DND-41 (cell line): ENCODE data around the gene IQCF5.
"Not testable (repeated sequence)": the region's sequence is repeated elsewhere in the genome, so short reads cannot be mapped to it uniquely, and the experiment has no call there.

Experiments
- ATAC-seq: fragments of 200-7000 bp; cut with Tn5 transposase; 3 replicates; pipeline ENCODE4 v1.9.1; 2021; ENCODE audit warnings: low read depth; ENCODE audit not compliant: insufficient read depth
- DNase-seq: peaks from one replicate; pipeline ENCODE4 v3.0.0-alpha.2; 2020
- H2AFZ ChIP-seq: 2 replicates; pipeline ENCODE4 v1.6.0; 2012; ENCODE audit warnings: low read depth, low read length
- H3K27ac ChIP-seq: 2 replicates; pipeline ENCODE4 v1.5.1; 2012; ENCODE audit warnings: low read length, inconsistent platforms
- H3K27me3 ChIP-seq: fragments of 200-600 bp; sonication (generic); 2 replicates; pipeline ENCODE4 v1.6.0; 2012; ENCODE audit warnings: low read length, mild to moderate bottlenecking, inconsistent platforms; ENCODE audit not compliant: insufficient read depth, poor library complexity
- H3K36me3 ChIP-seq: 2 replicates; pipeline ENCODE4 v1.5.1; 2012; ENCODE audit warnings: low read length, inconsistent platforms; ENCODE audit not compliant: insufficient read depth
- H3K4me1 ChIP-seq: 2 replicates; pipeline ENCODE4 v1.5.1; 2012; ENCODE audit warnings: mild to moderate bottlenecking, low read length; ENCODE audit not compliant: insufficient read depth
- H3K4me2 ChIP-seq: 2 replicates; pipeline ENCODE4 v1.6.0; 2012; ENCODE audit warnings: mild to moderate bottlenecking, moderate library complexity, low read length, inconsistent platforms; ENCODE audit not compliant: insufficient read depth
- H3K4me3 ChIP-seq, 2 experiments: fragments of 200-600 bp in 1 of 2; shearing (Covaris generic) in 1 of 2; 2 replicates each; pipeline ENCODE4 v1.5.1; 2012 to 2016; ENCODE audit warnings: inconsistent platforms in 2 of 2, low read length in 2 of 2, mild to moderate bottlenecking in 2 of 2, low read depth in 1 of 2, moderate library complexity in 1 of 2
- H3K79me2 ChIP-seq: 2 replicates; pipeline ENCODE4 v1.6.0; 2012; ENCODE audit warnings: low read length, inconsistent platforms; ENCODE audit not compliant: insufficient read depth
- H3K9ac ChIP-seq: 2 replicates; pipeline ENCODE4 v1.6.0; 2012; ENCODE audit warnings: low read depth, mild to moderate bottlenecking, inconsistent platforms, low read length, moderate library complexity
- H3K9me3 ChIP-seq: 2 replicates; pipeline ENCODE4 v1.5.1; 2012; ENCODE audit warnings: low read length, moderate library complexity, mild to moderate bottlenecking, inconsistent platforms; ENCODE audit not compliant: insufficient read depth, severe bottlenecking
- H4K20me1 ChIP-seq: 2 replicates; pipeline ENCODE4 v1.6.0; 2012; ENCODE audit warnings: low read length; ENCODE audit not compliant: insufficient read depth
- EZH2 ChIP-seq: IDR thresholded peaks from 3 replicates; pipeline ENCODE4 v1.6.1; 2012; ENCODE audit warnings: borderline replicate concordance, low read depth, mild to moderate bottlenecking, moderate library complexity, low read length, inconsistent platforms; ENCODE audit not compliant: severe bottlenecking
- TF ChIP-seq, protein P1 (sequence below): IDR thresholded peaks from 2 replicates; pipeline ENCODE4 v1.5.1; 2012; ENCODE audit warnings: borderline replicate concordance, low read length, moderate library complexity, mild to moderate bottlenecking; ENCODE audit not compliant: poor library complexity, severe bottlenecking; ENCODE audit errors: extremely low read depth

Gene IQCF5

DNA sequence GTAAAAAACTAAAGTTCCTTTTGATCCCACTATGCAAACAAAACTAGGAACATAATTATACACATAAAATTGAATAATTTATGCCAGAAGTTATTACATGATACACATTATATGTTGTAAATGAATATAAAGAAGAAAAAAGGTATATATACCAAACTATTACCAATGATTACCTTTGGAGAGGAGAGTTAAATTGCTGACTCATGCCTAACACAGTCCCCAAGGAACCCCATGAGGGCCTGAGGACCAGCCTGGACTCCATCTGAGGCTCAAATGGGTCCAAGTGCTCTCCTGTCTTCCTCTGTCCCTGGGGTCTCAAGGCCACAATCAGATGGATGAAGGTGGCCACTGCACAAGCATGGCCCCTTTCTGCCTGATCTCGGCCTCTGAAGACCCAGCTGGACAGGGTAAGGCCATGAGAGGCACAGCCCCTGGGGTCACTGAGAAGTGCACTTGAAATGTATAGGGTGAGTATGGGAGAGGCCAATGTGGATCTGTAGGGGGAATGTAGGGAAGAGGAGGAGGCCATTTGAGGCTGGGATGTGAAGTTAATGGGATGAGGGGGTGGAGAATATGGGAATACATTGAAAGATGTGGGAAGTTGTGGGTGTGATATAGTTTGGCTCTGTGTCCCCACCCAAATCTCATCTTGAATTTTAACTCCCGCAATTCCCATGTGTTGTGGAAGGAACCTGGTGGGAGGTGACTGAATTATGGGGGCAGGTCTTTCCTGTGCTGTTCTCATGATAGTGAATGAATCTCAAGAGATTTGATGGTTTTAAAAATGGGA lies 28.8 kb upstream of the IQCF5 start:
- Histone ChIP-seq H3K79me2 (no peaks in the 10 kb centered on the region), H3K27me3 (no peaks in the 10 kb centered on the region), H3K27ac (no peak overlapping the region), H2AFZ (no peak overlapping the region), H3K36me3 (no peaks in the 10 kb centered on the region), H3K4me2 (no peak overlapping the region), H3K4me3 (no peak overlapping the region), H3K9me3 (peaks cover 2% of the 10 kb centered on the region), H3K4me1 (no peaks in the 10 kb centered on the region), H3K9ac (no peak overlapping the region), H4K20me1 (no peaks in the 10 kb centered on the region)
- no peak for DNase-seq
- no peak for ATAC-seq
- no peak for TF ChIP-seq EZH2
- TF ChIP-seq, protein P1, sequence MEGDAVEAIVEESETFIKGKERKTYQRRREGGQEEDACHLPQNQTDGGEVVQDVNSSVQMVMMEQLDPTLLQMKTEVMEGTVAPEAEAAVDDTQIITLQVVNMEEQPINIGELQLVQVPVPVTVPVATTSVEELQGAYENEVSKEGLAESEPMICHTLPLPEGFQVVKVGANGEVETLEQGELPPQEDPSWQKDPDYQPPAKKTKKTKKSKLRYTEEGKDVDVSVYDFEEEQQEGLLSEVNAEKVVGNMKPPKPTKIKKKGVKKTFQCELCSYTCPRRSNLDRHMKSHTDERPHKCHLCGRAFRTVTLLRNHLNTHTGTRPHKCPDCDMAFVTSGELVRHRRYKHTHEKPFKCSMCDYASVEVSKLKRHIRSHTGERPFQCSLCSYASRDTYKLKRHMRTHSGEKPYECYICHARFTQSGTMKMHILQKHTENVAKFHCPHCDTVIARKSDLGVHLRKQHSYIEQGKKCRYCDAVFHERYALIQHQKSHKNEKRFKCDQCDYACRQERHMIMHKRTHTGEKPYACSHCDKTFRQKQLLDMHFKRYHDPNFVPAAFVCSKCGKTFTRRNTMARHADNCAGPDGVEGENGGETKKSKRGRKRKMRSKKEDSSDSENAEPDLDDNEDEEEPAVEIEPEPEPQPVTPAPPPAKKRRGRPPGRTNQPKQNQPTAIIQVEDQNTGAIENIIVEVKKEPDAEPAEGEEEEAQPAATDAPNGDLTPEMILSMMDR = no peak

DNA sequence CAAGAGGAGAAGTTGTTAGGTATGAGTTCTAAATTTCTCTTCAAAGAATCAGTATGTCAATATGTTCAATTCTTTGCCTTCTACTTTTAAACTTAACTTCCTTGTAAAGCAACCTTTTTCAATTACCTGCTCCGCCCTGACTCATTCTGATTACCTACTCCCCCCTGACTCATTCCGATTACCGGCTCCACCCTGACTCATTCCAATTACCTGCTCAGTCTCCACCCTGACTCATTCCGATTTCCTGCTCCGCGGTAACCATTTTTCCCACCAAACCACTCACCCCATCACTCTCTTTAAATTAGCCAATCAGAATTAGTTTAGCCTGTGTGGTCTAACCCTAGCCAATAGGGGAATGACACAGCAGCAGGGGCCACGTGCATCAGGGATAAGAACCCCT lies 27.0 kb upstream of the IQCF5 start:
- H3K27ac ChIP-seq, H3K4me1 ChIP-seq, H3K27me3 ChIP-seq, ATAC-seq, H2AFZ ChIP-seq, H3K4me2 ChIP-seq, H3K79me2 ChIP-seq, H3K4me3 ChIP-seq, H3K9me3 ChIP-seq, H3K36me3 ChIP-seq, H3K9ac ChIP-seq, H4K20me1 ChIP-seq, DNase-seq: not testable (repeated sequence)

DNA sequence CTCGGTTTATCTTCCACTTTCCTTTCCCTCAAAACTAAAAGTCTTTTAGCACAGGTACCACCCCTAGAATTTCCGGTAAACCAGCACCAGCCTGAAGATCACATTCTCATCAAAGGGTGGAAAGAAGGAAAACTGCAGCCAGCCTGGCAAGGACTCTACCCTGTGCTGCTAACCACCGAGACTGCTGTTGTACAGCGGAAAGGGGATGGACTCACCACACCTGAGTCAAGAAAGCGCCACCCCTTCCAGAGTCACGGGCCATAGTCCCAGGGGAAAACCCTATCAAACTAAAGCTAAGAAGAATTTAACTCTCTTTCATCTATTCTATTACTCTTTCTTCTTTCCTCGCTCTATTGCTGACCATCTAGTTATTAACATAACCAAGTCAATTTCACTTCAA lies 24.6 kb upstream of the IQCF5 start:
- not testable (repeated sequence) for H4K20me1 ChIP-seq, H3K4me3 ChIP-seq, H3K4me1 ChIP-seq, H3K27ac ChIP-seq, H3K27me3 ChIP-seq, H3K9ac ChIP-seq, H2AFZ ChIP-seq, ATAC-seq, DNase-seq, H3K79me2 ChIP-seq, H3K4me2 ChIP-seq, H3K36me3 ChIP-seq, H3K9me3 ChIP-seq

DNA sequence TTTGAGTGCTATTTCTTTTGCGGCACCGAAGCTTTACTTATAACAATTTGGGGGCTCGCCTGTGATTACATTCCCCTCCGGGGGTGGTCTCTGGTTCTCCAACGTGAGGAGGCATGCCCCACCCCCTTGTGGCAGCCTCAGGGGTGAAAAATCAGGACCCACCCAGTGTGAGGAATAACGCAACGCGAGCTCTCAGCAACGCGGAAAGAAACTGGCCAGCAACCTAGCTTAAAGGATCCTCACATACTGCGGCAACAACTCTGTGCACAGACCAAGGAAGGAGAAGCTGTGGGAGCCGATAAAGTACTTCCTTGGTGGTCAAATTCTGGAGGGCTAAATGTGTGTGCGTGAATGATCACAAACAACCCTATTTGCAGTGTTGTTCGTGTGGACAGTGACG lies 22.0 kb upstream of the IQCF5 start:
- DNase-seq = no peak
- Histone ChIP-seq H3K4me2 (no peak overlapping the region), H3K36me3 (no peaks in the 10 kb centered on the region), H3K9ac (no peak overlapping the region), H2AFZ (no peak overlapping the region), H4K20me1 (no peaks in the 10 kb centered on the region), H3K4me3 (no peak overlapping the region), H3K9me3 (no peaks in the 10 kb centered on the region), H3K79me2 (no peaks in the 10 kb centered on the region), H3K4me1 (peaks cover 6% of the 10 kb centered on the region), H3K27ac (no peak overlapping the region), H3K27me3 (no peaks in the 10 kb centered on the region)
- TF ChIP-seq, protein P1 = no peak
- TF ChIP-seq EZH2 = no peak
- no peak for ATAC-seq
